HG03097 (cell line): ENCODE data around the gene PLEKHO2.

Experiments
- ATAC-seq: cut with Tn5 transposase; IDR thresholded peaks from one replicate; pipeline ENCODE4 v1.9.1; 2021; ENCODE audit not compliant: unreplicated experiment, low FRiP score

PLEKHO2 gene

DNA sequence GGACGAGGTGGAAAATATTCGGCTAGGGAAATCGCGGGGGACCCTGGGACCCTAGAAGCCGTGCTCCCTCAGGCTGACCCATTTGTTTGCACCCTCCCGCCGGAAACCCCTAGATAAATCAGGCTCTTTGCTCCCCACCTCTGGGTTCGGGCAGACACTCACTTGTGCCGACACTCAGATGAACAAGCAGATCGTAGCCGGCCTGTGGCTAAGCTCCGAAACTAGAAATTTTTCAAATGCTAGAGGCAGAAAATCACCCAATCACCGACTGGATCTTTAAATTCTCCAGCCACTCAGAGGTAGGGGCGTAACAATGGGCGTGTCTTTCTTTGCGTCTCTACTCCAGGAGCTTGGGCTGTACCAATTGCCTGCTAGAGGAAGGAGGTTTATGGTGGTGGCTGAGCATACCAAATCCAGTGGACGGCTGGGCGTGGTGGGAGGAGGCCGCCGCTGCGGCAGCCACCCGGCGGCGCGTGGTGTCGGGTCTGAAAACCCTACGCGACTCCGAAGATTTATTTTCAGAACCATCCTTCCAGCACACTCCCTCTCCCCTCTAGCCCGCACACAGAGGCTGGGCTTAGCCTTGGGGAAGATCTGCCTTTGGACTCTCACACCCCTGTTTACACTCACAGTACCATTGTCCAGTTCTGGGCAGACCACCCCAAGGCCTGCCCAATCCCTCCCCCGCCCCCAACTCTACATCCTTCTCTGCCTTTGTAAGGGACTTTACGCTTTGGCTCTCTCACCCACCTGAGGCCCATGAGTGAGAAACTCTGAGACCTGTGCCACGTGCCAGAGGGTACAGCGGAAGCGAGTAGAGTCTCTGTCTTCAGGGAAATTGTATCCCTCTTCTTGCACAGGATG lies 16.1 kb upstream of the PLEKHO2 start, which contains the start of gene PIF1:
PIF1 (minus strand) TSS at position 217 of the 864 bp plus-strand sequence. CDS start 1,312 bp downstream, outside the sequence.
- peak; percentile 90 for ATAC-seq

DNA sequence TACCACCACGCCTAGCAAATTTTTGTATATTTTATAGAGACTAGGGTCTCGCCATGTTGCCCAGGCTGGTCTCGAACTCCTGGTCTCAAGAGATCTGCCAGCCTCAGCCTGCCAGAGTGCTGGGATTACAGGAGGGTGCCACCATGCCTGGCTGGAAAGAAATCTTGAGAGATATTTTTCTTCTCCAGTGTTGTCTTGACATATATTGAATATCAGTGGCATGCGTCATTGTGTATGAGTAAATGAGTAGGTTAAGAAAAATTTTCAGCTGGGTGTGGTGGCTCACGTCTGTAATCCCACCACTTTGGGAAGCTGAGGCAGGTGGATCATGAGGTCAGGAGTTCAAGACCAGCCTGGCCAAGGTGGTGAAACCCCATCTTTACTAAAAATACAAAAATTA lies 12.7 kb upstream of the PLEKHO2 start:
- no peak for ATAC-seq

DNA sequence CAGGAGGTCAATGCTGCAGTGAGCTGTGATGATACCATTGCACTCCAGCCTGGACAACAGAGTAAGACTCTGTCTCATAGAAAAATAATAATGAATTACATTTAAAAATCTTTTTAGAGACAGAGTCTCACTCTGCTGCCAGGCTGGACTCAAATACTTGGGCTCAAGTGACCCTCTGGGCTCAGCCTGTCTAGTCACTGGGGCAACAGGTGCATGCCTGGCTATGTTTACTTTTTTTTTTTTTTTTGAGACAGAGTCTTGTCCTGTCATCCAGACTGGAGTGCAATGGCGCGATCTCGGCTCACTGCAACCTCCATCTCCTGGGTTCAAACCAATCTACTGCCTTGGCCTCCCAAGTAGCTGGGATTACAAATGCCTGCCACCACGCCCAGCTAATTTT lies 8.0 kb upstream of the PLEKHO2 start:
- no peak for ATAC-seq

- ATAC-seq: no peak
Observed at GRCh38 chr15:64836023-64836536, 5.6 kb upstream of the PLEKHO2 start.

DNA sequence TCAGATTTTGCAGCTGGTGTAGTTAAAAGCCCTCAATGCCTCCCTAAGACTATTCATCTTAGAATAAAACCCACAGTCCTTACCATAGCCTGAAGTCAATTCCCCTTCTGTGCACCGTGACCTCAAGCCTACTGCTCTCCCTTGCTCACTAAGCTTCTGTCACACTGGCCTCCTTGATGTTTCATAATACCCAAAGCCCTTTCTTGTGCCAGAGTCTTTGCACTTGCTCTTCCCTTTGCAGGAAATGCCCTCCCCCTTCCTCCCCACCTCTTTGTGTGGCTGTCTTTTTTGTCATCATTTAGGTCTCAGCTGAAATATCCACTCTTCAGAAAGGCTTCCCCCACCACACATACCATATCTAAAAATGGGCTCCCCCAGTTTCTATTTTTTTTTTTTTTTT lies 4.2 kb upstream of the PLEKHO2 start:
- no peak for ATAC-seq

- no peak for ATAC-seq
Observed at GRCh38 chr15:64841060-64841343, 713 bp upstream of the PLEKHO2 start.

- no peak for ATAC-seq
Observed at GRCh38 chr15:64842096-64842939, 603 bp downstream of the PLEKHO2 start.

- ATAC-seq: no peak
Observed at GRCh38 chr15:64842986-64843561, 1.4 kb downstream of the PLEKHO2 start.

GRCh38 chr15:64843991-64844390 lies 2.3 kb downstream of the PLEKHO2 start:
- ATAC-seq: no peak

GRCh38 chr15:64844576-64845145 lies 2.9 kb downstream of the PLEKHO2 start:
- ATAC-seq: no peak

DNA sequence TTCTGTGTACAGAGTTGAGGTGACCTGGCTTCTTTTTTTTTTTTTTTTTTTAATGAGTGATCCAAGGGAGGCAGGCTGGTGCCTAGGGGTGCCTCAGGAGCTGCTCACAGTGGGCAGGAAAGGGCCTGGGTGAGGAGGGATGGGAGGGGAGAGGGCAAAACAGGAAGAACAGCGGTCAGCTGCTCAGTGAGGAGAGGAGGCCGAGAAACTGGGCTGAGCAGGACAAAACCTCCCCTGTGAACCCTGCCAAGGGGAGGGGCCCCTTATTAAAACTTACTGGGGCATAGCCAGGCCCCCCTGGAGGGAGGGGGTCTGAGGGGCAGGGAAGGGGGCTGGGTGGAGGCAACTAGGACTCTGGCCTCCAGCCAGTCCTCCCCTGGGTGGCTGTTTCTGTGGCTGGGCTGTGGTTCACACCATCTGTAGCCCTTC lies 3.5 kb downstream of the PLEKHO2 start:
- ATAC-seq: no peak

GRCh38 chr15:64845831-64846595 lies 4.3 kb downstream of the PLEKHO2 start:
- ATAC-seq: no peak

DNA sequence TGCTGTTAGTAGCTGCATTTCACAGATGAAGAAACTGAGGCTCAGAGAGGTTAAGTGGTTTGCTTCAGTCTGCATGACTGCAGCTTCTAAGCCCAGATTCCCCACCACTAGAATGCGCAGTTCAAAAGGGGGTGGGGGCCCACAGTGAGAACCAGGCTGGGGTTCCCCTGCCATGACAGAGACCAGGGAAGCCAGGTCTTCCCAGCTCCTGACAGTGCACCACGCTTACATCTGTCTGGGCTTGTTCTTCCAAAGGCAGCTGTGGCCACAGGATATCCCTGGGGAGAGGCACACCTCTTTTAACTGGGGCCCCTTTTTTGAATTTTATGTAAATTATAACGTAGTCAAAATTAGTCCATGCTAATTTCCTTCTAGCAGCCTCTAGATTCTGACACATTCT lies 5.3 kb downstream of the PLEKHO2 start:
- no peak for ATAC-seq

- no peak for ATAC-seq
Observed at GRCh38 chr15:64847448-64847847, 5.7 kb downstream of the PLEKHO2 start.

DNA sequence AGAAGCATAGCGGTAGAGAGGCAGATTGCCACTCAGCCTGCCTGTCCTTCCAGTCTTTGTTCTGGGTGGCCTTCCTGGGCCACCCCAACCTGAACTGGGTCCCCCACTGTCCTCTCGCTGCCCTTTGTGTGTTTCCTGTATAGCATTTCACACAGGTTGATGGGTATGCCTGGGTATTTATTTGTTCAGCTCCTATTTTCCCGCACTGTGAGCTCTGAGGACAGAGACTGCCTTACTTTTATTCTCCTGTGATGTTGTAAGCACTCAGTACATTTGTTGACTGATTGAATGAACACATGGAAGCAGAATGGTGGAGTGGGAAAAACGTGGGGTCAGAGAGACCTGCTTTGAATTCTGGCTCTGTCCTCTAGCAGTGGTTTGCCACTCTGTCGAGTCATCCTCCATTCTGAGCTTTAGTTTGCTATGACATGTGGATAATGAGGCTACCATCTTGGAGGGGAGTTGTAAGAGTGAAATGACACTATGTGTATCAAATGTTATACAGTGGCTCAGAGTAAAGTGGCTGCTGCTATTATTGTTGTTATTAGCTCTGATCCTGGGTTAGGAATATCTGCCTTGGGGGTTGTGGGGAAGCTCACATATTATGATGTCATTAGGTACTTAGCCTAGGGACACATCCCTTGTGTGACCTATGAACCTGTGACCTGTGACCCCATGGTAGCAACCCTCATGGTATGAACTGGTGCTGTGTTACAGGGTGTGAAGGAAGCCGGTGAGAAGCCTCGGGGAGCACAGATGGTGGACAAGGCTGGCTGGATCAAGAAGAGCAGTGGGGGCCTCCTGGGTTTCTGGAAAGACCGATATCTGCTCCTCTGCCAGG lies 6.4 kb downstream of the PLEKHO2 start:
- ATAC-seq: no peak

GRCh38 chr15:64850778-64851502 lies 9.2 kb downstream of the PLEKHO2 start:
- no peak for ATAC-seq

DNA sequence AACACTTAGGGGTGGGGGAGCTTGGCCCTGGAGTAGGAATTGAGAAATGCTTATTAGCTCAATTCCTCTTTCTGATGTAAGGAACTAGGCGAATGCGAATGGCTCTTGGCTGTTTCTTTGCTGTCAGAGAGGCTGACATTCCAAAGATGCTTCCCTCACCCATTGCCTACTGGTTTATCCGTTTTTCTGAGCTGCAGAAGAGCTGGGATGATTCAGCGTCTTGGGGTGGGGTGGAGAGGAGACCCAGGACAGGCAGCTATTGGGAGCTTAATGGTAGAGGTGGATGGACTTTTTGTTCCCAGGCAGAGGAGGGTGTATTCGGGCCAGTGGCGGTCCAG lies 9.8 kb downstream of the PLEKHO2 start:
- ATAC-seq: no peak

- ATAC-seq: no peak
Observed at GRCh38 chr15:64854041-64854440, 12.3 kb downstream of the PLEKHO2 start.

- ATAC-seq: no peak
Observed at GRCh38 chr15:64854526-64854925, 12.8 kb downstream of the PLEKHO2 start.
